Epithelial cell of proximal tubule (primary cell): Measurements from ENCODE around the gene LRRC4C. TPM values are rescaled to one million over a fixed set of nuclear protein-coding genes. Genes with fewer than 3 reads are reported as not detected.

ENCODE experiments used
- DNase-seq: peaks from one replicate; pipeline ENCODE4 v3.0.0-alpha.2; 2011; ENCODE audit warnings: low read depth
- H3K4me3 ChIP-seq: 2 replicates; pipeline ENCODE4 v1.5.1; 2011; ENCODE audit warnings: low read depth, mild to moderate bottlenecking, low read length
- total RNA-seq: library from RNA; depleted of rRNA; stranded (reverse); fragments of >200 nt; gene quantifications from 2 replicates; pipeline ENCODE4 v1.2.3, GENCODE V29; 2015
- TF ChIP-seq, protein P1 (sequence below): conservative IDR thresholded peaks from 2 replicates; pipeline ENCODE4 v1.5.1; 2012; ENCODE audit warnings: low read depth, mild to moderate bottlenecking, low read length

Gene LRRC4C
- total RNA-seq, 1 donor from 2014 or later, result 0.12 TPM

DNA sequence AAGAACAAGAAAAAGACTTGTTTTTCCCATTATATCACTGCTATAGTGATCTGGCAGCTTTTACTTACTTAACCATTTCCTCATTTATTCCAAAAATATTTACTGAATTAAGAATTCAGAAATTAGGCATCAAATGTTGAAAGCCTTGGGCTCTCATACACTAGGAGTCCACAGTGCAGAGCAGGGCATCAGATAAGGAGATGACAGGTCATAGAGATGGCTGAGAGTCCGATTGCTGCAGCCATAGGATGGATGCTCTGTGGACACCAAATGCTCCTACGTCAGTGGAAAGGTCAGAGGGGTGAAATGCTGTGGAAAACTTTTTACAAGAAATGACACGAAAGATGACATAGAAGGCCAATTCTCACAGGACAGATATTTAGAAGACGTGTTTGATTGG, 771.1 kb downstream of the LRRC4C start:
- TF ChIP-seq, protein P1, sequence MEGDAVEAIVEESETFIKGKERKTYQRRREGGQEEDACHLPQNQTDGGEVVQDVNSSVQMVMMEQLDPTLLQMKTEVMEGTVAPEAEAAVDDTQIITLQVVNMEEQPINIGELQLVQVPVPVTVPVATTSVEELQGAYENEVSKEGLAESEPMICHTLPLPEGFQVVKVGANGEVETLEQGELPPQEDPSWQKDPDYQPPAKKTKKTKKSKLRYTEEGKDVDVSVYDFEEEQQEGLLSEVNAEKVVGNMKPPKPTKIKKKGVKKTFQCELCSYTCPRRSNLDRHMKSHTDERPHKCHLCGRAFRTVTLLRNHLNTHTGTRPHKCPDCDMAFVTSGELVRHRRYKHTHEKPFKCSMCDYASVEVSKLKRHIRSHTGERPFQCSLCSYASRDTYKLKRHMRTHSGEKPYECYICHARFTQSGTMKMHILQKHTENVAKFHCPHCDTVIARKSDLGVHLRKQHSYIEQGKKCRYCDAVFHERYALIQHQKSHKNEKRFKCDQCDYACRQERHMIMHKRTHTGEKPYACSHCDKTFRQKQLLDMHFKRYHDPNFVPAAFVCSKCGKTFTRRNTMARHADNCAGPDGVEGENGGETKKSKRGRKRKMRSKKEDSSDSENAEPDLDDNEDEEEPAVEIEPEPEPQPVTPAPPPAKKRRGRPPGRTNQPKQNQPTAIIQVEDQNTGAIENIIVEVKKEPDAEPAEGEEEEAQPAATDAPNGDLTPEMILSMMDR, result no peak
- DNase-seq, result no peak
- H3K4me3 ChIP-seq, result no peak overlapping the region

DNA sequence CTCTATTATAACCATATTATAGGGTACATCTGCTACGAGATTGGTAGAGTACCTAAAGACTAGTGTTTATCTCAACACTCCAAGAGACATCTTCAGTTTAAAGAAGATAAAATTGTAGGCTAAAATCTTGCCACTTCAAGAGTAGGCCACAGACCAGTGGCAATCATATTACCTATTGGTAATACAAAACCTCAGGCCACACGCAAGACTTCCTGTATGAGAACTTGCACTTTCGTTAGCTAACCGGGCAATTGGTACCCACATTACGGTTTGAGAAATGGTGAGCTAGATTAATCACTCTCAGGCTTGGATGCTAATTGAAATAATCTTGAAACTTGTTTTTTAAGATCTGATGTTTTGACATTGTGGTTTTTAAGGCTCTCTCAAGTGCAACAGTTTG, 772.7 kb downstream of the LRRC4C start:
- TF ChIP-seq, protein P1, result no peak
- DNase-seq, result no peak
- no peak overlapping the region for H3K4me3 ChIP-seq

DNA sequence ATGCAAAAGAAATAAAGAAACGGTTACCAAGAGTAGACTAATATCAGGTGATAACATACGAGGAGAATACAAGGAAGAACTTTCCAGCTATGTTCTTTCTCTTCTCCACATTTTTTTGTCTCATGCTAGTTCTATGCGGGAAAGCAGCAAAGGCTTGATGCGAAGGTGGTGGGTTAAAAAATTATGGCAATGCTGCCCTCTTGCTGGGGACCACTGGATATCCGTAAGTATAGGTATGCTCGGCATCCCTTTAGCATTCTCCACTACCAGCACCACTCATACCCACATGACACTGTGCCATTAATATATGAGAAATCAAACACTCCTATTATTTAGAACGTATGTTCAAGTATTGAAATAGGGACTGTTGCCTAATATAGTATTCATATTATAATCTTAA, 776.4 kb downstream of the LRRC4C start:
- no peak overlapping the region for H3K4me3 ChIP-seq
- TF ChIP-seq, protein P1, result no peak
- DNase-seq, result no peak

DNA sequence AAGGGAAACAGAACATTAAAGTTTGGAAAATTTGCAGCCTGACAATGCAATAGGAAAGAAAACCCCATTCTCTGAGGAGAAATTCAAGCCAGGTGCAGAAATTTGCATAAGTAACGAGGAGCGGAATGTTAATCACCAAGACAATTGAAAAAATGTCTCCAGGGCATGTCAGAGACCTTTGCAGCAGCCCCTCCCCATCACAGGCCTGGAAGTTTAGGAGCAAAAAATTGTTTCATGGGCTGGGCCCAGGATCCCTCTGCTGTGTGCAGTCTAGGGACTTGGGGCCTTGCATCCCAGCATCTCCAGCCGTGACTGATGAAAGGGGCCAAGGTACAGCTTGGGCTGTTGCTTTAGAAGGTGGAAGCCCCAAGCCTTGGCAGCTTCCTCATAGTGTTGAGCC, 780.2 kb downstream of the LRRC4C start:
- TF ChIP-seq, protein P1, result no peak
- no peak for DNase-seq
- no peak overlapping the region for H3K4me3 ChIP-seq

DNA sequence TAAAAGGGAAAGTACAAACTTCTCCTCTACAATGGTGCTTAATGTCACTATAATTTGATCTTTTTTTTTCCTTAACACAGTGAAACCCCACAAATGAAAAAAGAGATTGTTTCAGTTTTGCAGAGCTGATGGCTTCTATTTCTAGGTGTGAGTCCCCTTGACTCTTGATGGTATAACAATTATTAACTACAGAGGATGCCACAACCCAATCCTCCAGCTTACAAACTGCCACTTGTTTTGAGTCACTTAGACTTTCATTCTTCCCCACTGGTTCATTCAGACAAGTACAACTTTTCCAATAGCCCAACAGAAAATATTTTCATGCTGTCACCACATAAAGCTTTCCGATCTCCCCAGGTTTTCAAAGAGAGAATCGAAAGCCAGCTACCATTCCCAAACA, 812.2 kb downstream of the LRRC4C start:
- no peak overlapping the region for H3K4me3 ChIP-seq
- TF ChIP-seq, protein P1, result no peak
- DNase-seq, result no peak

DNA sequence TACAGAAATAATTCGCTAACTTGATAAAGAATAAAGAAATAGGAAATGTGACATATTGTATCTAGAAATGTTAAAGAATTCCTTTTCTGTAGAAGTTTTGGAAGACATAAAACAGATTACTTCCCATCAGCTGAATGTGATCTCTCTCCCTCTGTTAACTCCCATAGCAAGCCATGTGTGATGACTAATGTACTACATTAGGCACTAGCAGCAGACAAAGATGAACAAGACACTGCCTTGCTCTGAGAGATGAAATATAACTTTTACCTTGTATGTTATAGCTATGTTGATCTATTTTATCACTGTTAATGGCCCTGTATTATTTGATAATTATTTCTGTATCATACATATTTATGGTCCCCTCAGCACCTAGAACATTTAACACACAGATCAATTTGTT, 817.2 kb downstream of the LRRC4C start:
- H3K4me3 ChIP-seq, result no peak overlapping the region
- TF ChIP-seq, protein P1, result no peak
- no peak for DNase-seq

DNA sequence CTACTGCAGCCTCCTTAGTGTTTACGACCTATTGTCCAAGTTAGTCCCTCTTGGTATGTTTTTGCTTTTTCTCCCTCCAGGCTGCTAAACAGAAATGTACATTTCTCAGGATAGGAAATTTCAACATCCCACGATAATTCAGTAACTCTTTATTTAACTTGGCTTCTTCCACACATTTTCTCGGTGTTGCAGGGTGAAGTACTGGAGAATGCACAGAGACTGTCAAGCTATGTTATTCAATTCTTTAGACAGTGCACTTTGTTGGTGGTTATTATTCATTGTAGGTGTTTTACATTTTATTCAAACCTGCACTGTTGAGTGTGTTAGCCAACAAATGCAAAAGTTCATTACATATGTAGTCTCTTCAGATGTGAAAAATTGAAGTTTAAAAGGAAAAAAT, 839.8 kb downstream of the LRRC4C start:
- no peak overlapping the region for H3K4me3 ChIP-seq
- DNase-seq, result no peak
- TF ChIP-seq, protein P1, result no peak
